GM12878 (cell line): ENCODE data around the gene MYO9B. TPM values are rescaled to one million over a fixed set of nuclear protein-coding genes. Genes with fewer than 3 reads are reported as not detected.

ENCODE experiments used
- ATAC-seq: fragments of 200-7000 bp; cut with Tn5 transposase; 3 replicates; pipeline ENCODE4 v1.9.1; 2020; ENCODE audit warnings: mild to moderate bottlenecking, moderate library complexity
- BruUV-seq: library from RNA; stranded (reverse); fragments of 400-500 nt; replicated peaks from 2 replicates; lab custom pipeline; 2021; lab: Mats Ljungman, UMichigan
- CTCF ChIA-PET: fragments of 300-600 bp; sonication (Branson Sonifier 250); formaldehyde crosslinking; extraction: SDS; loops from one replicate; lab custom pipeline; 2021; ENCODE audit warnings: inconsistent platforms; lab: Yijun Ruan, JAX
- POLR2A ChIA-PET: fragments of 350-600 bp; formaldehyde crosslinking; extraction: SDS; loops from one replicate; lab custom pipeline; 2021; ENCODE audit warnings: inconsistent platforms; lab: Charles Lee
- RAD21 ChIA-PET: fragments of 300-600 bp; sonication (Branson Sonifier 250); formaldehyde crosslinking; loops from one replicate; lab custom pipeline; 2023; ENCODE audit warnings: antibody characterized with exemption; ENCODE audit not compliant: unreplicated experiment; lab: Charles Lee
- SMC1A ChIA-PET: fragments of 300-600 bp; sonication (Branson Sonifier 250); formaldehyde crosslinking; loops from one replicate; lab custom pipeline; 2023; ENCODE audit not compliant: unreplicated experiment, uncharacterized antibody; lab: Charles Lee
- DNase-seq: peaks from one replicate; pipeline ENCODE4 v3.0.0-alpha.2; 2011; ENCODE audit warnings: low read depth, low spot score
- FAIRE-seq: peaks from 3 replicates; lab custom pipeline; 2011; peaks lifted over from hg19 to GRCh38; lab: Jason Lieb, UNC
- H2AFZ ChIP-seq: 2 replicates; pipeline ENCODE4 v1.6.0; 2011; ENCODE audit warnings: low read depth, low read length, control low read depth; ENCODE audit not compliant: control insufficient read depth
- H3K27ac ChIP-seq: 2 replicates; pipeline ENCODE4 v1.5.1; 2011; ENCODE audit warnings: control low read depth; ENCODE audit not compliant: control insufficient read depth, insufficient read depth
- H3K27me3 ChIP-seq, 2 experiments: replicated peaks in 1 of 2; 2 replicates each; pipeline versions ENCODE4 v1.6.0 to v1.6.1; 2011; ENCODE audit warnings: low read length in 1 of 2; ENCODE audit not compliant: control insufficient read depth in 2 of 2, insufficient read depth in 2 of 2
- H3K36me3 ChIP-seq, 2 experiments: 2 replicates each; pipeline ENCODE4 v1.5.1; 2011; ENCODE audit warnings: low read length in 1 of 2; ENCODE audit not compliant: control insufficient read depth in 2 of 2, insufficient read depth in 2 of 2
- H3K4me1 ChIP-seq: 2 replicates; pipeline ENCODE4 v1.6.1; 2011; ENCODE audit warnings: mild to moderate bottlenecking, low read length, moderate library complexity, mixed read lengths; ENCODE audit not compliant: control insufficient read depth, insufficient read depth
- H3K4me2 ChIP-seq: 2 replicates; pipeline ENCODE4 v1.6.0; 2011; ENCODE audit warnings: control low read depth; ENCODE audit not compliant: control insufficient read depth, insufficient read depth
- H3K4me3 ChIP-seq: fragments of 200-600 bp; sonication (generic); 2 replicates; pipeline ENCODE4 v1.5.1; 2016
- H3K79me2 ChIP-seq: 2 replicates; pipeline ENCODE4 v1.6.0; 2011; ENCODE audit warnings: low read length; ENCODE audit not compliant: control insufficient read depth, insufficient read depth
- H3K9ac ChIP-seq: 2 replicates; pipeline ENCODE4 v1.8.0; 2011; ENCODE audit warnings: low read length, control low read depth, mixed read lengths; ENCODE audit not compliant: control insufficient read depth, insufficient read depth
- H3K9me3 ChIP-seq: replicated peaks from 3 replicates; pipeline ENCODE4 v1.5.1; 2011; ENCODE audit warnings: mild to moderate bottlenecking, low read length; ENCODE audit not compliant: control insufficient read depth, insufficient read depth
- H4K20me1 ChIP-seq: 2 replicates; pipeline ENCODE4 v1.6.0; 2011; ENCODE audit not compliant: control insufficient read depth, insufficient read depth
- ASH2L ChIP-seq: fragments of 300-600, 200-600 bp; sonication (generic); IDR thresholded peaks from 2 replicates; pipeline ENCODE4 v1.6.1; 2017; ENCODE audit warnings: low read depth, mild to moderate bottlenecking, borderline replicate concordance
- CBX5 ChIP-seq: sonication (generic); IDR thresholded peaks from 2 replicates; pipeline ENCODE4 v1.6.1; 2016; ENCODE audit warnings: low read depth, moderate library complexity, mild to moderate bottlenecking, inconsistent platforms
- CHD1 ChIP-seq: IDR thresholded peaks from 2 replicates; pipeline ENCODE4 v1.6.1; 2012; ENCODE audit warnings: low read depth, low read length, improper control_type of control experiment
- CHD2 ChIP-seq: IDR thresholded peaks from 2 replicates; pipeline ENCODE4 v1.6.1; 2011; ENCODE audit warnings: low read depth, low read length, improper control_type of control experiment, borderline replicate concordance
- CHD4 ChIP-seq: fragments of 200-600 bp; sonication (generic); IDR thresholded peaks from 2 replicates; pipeline ENCODE4 v1.6.1; 2016; ENCODE audit warnings: mild to moderate bottlenecking
- CREM ChIP-seq: IDR thresholded peaks from 2 replicates; pipeline ENCODE4 v1.6.1; 2014; ENCODE audit warnings: antibody characterized with exemption, low read depth
- E2F8 ChIP-seq: fragments of 450-650 bp; IDR thresholded peaks from 2 replicates; pipeline ENCODE4 v1.6.1; 2018; ENCODE audit warnings: mild to moderate bottlenecking, low read depth, moderate library complexity; ENCODE audit not compliant: partially characterized antibody
- MEF2B ChIP-seq: fragments of 450-650 bp; IDR thresholded peaks from 2 replicates; pipeline ENCODE4 v1.6.1; 2018; ENCODE audit warnings: mild to moderate bottlenecking, moderate library complexity; ENCODE audit not compliant: partially characterized antibody, poor library complexity, severe bottlenecking
- MTA3 ChIP-seq: IDR thresholded peaks from 2 replicates; pipeline ENCODE4 v1.6.1; 2012; ENCODE audit warnings: low read length, inconsistent platforms, borderline replicate concordance
- NFIC ChIP-seq: IDR thresholded peaks from 2 replicates; pipeline ENCODE4 v1.6.1; 2012; ENCODE audit warnings: low read depth, mild to moderate bottlenecking, inconsistent platforms, low read length, moderate library complexity
- POLR2A ChIP-seq: IDR thresholded peaks from 2 replicates; pipeline ENCODE4 v1.6.1; 2011; ENCODE audit warnings: low read depth, mild to moderate bottlenecking, low read length
- SIN3A ChIP-seq: IDR thresholded peaks from 2 replicates; pipeline ENCODE4 v1.6.1; 2012; ENCODE audit warnings: low read depth, low read length, improper control_type of control experiment
- YBX1 ChIP-seq: fragments of 450-650 bp; IDR thresholded peaks from 2 replicates; pipeline ENCODE4 v1.6.1; 2016; ENCODE audit warnings: antibody characterized with exemption
- ZNF384 ChIP-seq: IDR thresholded peaks from 2 replicates; pipeline ENCODE4 v1.6.1; 2012; ENCODE audit warnings: low read depth, mild to moderate bottlenecking, low read length, improper control_type of control experiment, borderline replicate concordance
- WGBS: methylation state at CpG from one replicate; pipeline ENCODE4 v1.1.6; 2016; ENCODE audit warnings: low lambda C conversion rate; ENCODE audit not compliant: insufficient replicate concordance, insufficient coverage; ENCODE audit errors: missing lambda C conversion rate; 5-methylcytosine and 5-hydroxymethylcytosine counted together
- in situ Hi-C: fragments of 300-500 bp; cut with MboI; formaldehyde crosslinking; loops from 9 replicates; pipeline ENCODE4 v1.14.3; 2018; ENCODE audit warnings: mixed read lengths
- intact Hi-C: fragments of 100-400 bp; cut with micrococcal nuclease; formaldehyde crosslinking; loops from one replicate; pipeline ENCODE4 v1.14.2; 2022; ENCODE audit not compliant: unreplicated experiment
- polyA plus RNA-seq, 11 experiments: library from polyadenylated mRNA; depleted of rRNA in 4 of 11; unstranded in 6 of 11; stranded (reverse) in 5 of 11; fragments of >200 nt; fragmentation: Nextera tagmentation in 4 of 11; fragmentation: Illumina TruSeq in 1 of 11; extraction: Ambion mirVana in 4 of 11; extraction: Trizol in 1 of 11; gene quantifications; 1 replicate in 1 of 11; 2 replicates in 10 of 11; pipeline versions ENCODE4 v1.2.1 to v1.2.3, GENCODE V29; 2011 to 2016; ENCODE audit warnings: inconsistent platforms in 2 of 11, missing spikeins in 2 of 11, low read depth in 1 of 11
- total RNA-seq, 4 experiments: library from RNA; depleted of rRNA in 3 of 4; stranded (reverse); fragments of >200 nt in 3 of 4; fragmentation: Illumina TruSeq in 1 of 4; extraction: Trizol in 1 of 4; gene quantifications; 2 replicates each; pipeline versions ENCODE4 v1.2.1 to v1.2.3, GENCODE V29; 2013 to 2021
- TF ChIP-seq, protein P1 (sequence below): fragments of 450-650 bp; formaldehyde crosslinking; IDR thresholded peaks from 2 replicates; pipeline ENCODE4 v1.4.0; 2020; ENCODE audit warnings: mild to moderate bottlenecking, moderate library complexity

The MYO9B gene
- total and polyA plus RNA-seq, 10 of the 15 experiments (the other 5 are each of a cell fraction or from before 2014, with no cell fraction given): 5.4 to 165 (median 45.8) TPM

- TF ChIP-seq E2F8 (no peak), CHD2 (no peak), CHD4 (no peak), NFIC (no peak), CHD1 (no peak)
Measured at GRCh38 chr19:17112271-17112670, 36.7 kb downstream of the MYO9B start (continued).

DNA sequence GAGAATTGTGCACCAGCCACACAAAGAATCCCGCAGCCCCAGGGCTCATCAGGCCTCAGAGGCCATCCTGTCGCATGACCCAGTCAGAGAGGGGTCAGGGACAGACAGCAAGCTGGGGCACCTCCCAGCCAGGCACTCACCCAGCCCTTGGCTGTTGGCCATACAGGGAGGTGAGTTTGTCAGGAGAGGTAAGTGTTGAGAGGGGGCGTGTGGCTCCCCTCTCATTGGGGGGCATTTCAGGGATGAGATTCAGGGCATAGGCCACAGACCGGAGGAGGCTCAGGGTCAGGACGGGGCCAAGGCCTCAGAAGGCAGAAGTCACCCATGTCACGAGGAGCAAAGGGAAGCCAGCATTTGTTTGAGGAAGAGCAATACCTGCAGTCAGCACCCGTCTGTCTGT, 37.1 kb downstream of the MYO9B start:
- H3K4me3 ChIP-seq: no peak overlapping the region
- no peak for DNase-seq
- no peak for TF ChIP-seq E2F8
- TF ChIP-seq MTA3: no peak
- no peak for TF ChIP-seq YBX1
- no peak for TF ChIP-seq ASH2L
- TF ChIP-seq CREM: no peak
- no peak for TF ChIP-seq SIN3A
- no peak for TF ChIP-seq MEF2B
- no peak for TF ChIP-seq ZNF384
- TF ChIP-seq CBX5: no peak
- TF ChIP-seq, protein P1, sequence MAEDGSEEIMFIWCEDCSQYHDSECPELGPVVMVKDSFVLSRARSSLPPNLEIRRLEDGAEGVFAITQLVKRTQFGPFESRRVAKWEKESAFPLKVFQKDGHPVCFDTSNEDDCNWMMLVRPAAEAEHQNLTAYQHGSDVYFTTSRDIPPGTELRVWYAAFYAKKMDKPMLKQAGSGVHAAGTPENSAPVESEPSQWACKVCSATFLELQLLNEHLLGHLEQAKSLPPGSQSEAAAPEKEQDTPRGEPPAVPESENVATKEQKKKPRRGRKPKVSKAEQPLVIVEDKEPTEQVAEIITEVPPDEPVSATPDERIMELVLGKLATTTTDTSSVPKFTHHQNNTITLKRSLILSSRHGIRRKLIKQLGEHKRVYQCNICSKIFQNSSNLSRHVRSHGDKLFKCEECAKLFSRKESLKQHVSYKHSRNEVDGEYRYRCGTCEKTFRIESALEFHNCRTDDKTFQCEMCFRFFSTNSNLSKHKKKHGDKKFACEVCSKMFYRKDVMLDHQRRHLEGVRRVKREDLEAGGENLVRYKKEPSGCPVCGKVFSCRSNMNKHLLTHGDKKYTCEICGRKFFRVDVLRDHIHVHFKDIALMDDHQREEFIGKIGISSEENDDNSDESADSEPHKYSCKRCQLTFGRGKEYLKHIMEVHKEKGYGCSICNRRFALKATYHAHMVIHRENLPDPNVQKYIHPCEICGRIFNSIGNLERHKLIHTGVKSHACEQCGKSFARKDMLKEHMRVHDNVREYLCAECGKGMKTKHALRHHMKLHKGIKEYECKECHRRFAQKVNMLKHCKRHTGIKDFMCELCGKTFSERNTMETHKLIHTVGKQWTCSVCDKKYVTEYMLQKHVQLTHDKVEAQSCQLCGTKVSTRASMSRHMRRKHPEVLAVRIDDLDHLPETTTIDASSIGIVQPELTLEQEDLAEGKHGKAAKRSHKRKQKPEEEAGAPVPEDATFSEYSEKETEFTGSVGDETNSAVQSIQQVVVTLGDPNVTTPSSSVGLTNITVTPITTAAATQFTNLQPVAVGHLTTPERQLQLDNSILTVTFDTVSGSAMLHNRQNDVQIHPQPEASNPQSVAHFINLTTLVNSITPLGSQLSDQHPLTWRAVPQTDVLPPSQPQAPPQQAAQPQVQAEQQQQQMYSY (CRISPR knock-in tag): no peak
- TF ChIP-seq POLR2A: no peak; the same call in 1 of the 2 replicates

More for the DNA sequence above, 37.1 kb downstream of the MYO9B start:
- no TSS peak for BruUV-seq
- peaks cover 82% of the 10 kb centered on the region for H3K79me2 ChIP-seq
- ChIA-PET RAD21 (no interaction called here), SMC1A (no interaction called here), POLR2A (no interaction called here), CTCF (no interaction called here)
- FAIRE-seq (no peak), ATAC-seq (no peak)
- no peak overlapping the region for H2AFZ ChIP-seq
- in situ Hi-C loops (no loop called here), intact Hi-C loops (no loop called here)
- no peak overlapping the region for H3K9ac ChIP-seq
- no peaks in the 10 kb centered on the region; the same call in 2 of the 3 replicates for H3K9me3 ChIP-seq
- WGBS: 88% methylated on average over 7 of the region's 7 CpGs
- H3K4me2 ChIP-seq: no peak overlapping the region
- H4K20me1 ChIP-seq: no peaks in the 10 kb centered on the region
- H3K36me3 ChIP-seq: peaks cover 21 to 46% of the 10 kb centered on the region in 2 experiments
- H3K27ac ChIP-seq: peak overlapping the region; percentile 4; the same call in 1 of the 2 replicates
- peaks cover 49% of the 10 kb centered on the region for H3K4me1 ChIP-seq
- no peaks in the 10 kb centered on the region for H3K27me3 ChIP-seq
